HG02763 (cell line): ENCODE data around the gene RNF208.
"Not testable (repeated sequence)": the region's sequence is repeated elsewhere in the genome, so short reads cannot be mapped to it uniquely, and the experiment has no call there.

Experiments
- ATAC-seq: cut with Tn5 transposase; IDR thresholded peaks from one replicate; pipeline ENCODE4 v1.9.1; 2021; ENCODE audit warnings: mild to moderate bottlenecking, moderate library complexity; ENCODE audit not compliant: unreplicated experiment

RNF208 gene, protein sequence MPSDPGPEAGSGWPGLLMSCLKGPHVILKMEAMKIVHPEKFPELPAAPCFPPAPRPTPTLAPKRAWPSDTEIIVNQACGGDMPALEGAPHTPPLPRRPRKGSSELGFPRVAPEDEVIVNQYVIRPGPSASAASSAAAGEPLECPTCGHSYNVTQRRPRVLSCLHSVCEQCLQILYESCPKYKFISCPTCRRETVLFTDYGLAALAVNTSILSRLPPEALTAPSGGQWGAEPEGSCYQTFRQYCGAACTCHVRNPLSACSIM

DNA sequence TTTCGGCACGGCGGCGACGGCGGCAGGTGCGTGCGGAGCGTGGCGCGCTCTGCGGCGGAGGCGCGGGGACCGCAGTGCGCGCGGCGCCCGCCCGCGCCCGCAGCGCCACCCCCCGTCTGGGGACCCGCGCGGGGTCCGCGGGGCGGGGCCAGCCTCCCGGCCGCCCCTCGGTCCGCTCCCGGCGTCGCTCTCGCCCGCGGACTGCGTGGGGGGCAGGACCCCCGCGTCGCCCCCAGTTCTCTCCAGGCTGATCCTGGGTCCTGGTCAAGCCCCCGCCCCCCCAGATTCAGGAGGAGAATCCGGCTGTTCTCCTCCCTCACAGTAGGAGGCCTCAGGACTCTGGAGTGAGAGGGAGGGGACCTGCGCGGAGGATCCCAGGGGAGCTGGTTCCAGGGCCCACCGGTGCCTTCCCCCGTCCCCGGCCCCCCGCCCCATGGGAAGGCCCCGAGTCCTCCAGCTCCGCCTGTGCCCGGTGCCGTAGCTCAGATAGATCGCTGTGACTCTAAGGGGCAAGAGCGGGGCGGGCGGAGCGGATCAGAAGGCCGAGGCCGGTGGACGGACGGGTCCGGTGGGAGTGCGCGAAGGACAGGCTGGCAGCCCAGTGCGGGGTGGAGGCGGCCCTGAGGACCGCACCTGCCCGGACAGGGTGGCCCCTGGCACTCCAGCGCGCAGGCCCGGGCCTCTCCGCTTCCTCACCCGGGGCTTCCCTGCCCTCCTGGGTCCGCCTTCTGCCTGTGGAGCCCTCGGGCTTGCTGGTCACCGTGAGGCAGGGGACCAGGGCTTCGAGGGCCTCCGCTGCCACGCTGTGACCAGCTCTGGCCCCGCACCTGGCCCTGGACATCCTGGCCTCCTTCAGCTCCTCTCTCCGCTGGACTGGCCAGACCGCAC lies at the start of gene RNF208:
TSS of gene RNF208 (minus strand) at position 51 of the 888 bp plus-strand sequence. CDS start 1,028 bp downstream, outside the sequence.
- no peak for ATAC-seq

DNA sequence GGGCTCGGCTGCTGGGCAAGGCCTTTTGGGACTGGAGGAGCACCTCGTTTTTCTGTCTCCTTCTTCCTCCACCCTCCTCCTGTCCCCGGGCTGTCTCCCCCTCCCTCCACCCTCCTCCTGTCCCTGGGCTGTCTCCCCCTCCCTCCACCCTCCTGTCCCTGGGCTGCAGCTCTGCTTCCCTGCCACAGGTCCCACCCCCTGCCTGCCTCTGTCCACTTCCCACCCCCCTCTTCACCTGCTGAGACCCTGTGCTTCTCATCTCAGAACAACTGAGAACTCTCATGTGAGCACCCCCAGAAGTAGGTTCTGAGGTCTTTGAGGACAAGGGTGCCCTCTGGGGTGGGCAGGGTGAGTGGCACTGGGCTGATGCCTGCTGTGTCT lies 49.6 kb upstream of the RNF208 start:
- ATAC-seq: no peak

DNA sequence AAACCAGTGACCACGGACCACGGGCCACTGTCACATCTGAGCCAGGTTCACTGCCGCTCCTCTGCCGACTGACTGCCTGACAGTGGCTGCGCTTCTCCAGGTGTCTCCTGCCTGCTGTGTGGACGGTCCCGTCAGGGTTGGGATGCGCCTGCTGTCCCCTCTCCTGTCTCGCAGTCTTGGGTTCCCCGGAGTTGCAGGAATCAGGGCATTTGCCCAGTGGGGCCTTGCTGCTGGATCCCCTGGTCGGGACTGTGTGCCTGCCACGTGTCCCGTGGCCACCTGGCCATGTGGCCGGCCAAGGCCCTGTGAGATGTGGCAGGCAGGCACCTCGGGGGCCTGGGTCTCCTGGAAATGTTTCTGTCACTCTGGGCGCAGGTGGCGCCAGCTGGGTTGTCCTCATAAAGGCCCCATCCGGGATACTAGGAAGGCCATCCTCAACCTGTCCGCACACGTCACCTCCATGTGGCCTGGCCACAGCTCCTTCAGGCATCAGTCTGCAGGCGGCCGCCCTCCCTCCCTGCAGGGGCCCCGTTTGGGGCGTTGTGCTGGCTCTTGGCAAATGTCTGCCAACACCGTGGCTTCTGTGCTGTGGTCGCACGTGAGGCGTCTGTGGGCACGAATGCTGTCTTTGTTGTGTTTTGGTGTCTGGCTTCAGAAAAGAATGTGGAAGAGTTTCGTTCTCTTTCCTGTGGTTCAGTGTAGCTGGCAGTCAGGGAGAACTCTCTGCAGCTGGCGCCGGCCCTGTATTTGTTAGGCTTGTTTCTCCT lies 49.1 kb upstream of the RNF208 start:
- ATAC-seq: no peak

DNA sequence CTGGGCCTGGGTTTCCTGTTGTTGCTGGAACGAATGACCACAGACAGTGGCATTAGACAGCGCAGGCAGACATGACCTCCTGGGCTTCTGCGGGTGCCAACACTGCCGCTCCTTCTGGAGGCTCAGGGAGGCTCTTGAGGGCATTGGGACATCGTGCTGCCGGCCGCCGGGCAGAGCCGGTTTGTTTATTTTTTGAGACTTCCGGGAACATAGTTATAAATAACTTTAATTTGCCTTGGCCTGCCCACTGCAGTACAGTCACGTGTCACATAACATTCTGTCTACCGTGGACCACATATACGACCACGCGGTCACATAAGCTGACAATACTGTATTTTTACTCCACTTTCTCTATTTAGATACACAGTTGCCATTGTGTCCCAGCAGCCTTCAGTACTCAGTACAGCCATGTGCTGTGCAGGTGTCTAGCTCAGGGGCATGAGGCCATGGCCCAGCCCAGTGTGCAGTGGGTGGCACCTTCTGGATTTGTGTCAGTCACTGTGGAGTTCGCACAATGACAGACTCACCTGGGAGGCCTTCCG lies 47.3 kb upstream of the RNF208 start:
- ATAC-seq: no peak

DNA sequence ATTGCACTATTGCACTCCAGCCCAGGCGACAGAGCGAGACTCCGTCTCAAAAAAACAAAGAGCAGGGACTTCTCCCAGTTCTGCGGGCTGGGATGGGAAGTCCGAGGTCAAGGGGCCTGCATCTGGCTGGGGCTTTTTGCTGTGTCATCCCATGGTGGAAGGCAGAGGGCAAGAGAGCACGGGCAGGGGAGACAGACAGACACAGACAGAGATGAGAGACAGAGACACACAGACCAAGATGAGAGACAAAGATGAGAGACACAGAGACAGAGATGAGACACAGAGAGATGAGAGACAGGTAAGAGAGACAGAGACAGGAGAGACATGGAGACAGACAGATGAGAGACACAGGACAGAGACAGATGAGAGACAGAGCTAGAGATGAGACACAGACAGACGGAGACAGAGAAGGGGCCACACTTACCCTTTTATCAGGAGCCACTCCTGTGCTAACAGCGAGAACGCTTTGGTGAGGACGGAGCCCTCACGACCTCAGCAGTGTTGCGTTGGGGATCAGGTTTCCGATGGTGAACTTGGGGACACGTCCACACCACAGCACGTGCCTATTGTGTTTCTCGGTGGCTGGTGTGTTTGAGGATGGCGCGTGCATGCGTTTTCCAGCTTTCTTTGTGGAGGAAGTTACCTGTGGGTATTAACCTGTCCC lies 46.6 kb upstream of the RNF208 start:
- no peak for ATAC-seq

DNA sequence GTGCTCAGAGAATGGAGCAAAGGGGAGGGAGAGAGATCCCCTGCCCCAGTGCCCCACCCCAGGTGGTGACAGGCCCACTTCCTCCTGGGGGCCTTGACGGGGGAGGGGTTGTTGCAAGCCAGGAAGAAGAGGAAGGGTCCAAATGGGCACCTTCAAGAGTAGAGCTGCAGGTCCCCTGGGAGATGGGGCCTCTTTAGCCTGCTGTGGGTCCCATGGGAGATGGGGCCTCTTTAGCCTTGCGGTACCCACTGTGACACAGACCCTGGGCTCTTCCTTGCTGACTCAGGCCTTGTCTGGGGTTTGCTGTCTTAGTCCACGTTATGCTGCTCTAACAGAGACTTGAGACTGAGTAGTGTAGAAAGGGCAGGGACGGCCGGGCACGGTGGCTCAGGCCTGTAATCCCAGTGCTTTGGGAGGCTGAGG lies 45.9 kb upstream of the RNF208 start:
- ATAC-seq: no peak

DNA sequence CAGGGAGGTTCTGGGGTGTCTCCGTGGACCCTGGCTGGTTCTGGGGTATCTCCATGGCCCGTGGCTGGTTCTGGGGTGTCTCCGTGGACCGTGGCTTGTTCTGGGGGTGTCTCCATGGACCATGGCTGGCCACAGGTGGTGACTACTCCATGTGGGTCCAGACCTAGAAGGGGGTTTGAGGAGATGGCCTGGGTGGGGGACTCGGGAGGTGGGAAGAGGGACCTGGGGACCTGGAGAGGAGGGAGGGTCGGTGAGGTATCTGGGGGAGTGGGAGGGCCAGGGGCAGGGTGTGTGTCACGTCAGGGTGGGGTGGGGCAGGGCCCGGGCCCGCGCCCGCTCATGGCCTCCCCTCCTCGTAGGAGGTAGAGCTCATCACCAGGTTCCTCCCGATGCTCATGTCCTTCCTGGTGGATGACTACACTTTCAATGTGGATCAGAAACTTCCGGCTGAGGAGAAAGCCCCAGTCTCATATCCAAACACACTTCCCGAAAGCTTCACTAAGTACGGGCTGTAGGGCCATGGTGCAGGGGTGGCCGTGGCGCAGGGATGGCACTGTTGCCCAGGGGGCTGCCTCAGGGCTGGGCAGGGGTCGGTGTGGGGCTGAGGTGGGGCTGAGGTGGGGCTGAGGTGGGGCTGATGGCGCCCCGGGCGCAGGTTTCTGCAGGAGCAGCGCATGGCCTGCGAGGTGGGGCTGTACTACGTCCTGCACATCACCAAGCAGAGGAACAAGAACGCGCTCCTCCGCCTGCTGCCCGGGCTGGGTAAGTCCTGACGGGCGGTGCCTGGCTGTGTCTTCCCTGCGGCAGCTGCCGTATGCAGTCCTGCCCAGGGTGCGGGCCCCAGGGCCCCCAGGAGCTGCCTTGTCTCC lies 44.8 kb upstream of the RNF208 start:
- no peak for ATAC-seq

DNA sequence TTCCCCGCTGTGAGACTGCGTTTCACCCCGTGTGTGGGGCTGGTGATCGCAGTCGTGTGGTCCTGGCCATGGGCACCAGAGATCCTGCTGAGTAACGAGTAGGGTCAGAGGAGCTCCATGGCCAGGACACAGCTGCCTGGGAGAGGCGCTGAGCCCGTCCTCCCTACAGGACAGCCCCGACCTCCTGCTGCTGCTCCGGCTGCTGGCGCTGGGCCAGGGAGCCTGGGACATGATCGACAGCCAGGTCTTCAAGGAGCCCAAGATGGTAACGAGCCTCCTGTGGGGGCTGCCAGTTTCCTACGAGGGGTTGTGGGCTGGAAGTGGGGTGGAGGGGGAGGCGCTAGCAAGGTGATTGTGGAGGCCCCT lies 44.1 kb upstream of the RNF208 start:
- no peak for ATAC-seq

DNA sequence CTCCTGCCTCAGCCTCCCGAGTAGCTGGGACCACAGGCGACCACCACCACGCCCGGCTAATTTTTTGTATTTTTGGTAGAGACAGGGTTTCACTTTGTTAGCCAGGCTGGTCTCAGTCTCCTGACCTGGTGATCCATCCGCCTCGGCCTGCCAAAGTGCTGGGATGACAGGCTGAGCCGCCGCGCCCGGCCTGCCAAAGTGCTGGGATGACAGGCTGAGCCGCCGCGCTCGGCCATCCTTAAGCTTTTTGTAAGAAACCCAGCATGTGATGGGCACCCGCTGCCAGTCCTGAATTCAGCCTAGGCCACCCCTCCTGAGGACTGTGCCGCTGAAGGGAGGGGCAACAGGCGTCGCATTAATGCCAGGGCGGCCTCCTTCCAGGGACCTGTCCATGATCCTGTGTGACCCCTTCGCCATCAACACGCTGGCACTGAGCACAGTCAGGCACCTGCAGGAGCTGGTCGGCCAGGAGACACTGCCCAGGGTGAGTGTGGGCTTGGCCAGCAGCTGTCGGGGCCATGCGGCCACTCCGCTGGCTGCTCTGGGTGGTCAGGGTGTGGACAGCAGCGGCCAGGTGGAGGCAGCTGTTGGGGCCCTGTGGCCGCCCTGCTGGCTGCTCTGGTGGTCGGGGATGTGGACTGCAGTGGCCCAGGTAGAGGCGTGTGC lies 43.6 kb upstream of the RNF208 start:
- no peak for ATAC-seq

DNA sequence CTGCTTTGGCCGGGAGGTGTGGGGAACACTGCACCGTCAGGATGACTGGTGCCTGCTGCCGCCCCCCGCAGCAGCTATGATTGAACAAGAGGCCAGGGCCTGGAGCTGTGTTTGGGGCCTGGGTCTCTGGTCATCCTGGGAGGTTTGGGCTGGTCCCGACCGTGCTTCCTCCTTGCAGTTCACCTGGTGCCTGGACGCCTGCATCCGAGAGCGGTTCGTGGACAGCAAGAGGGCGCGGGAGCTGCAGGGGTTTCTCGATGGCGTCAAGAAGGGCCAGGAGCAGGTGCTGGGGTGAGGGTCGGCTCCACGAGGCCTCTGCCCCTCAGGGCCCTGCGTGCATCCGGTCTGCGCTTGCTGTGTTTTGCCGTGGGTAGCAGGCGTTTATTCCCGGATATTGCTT lies 42.0 kb upstream of the RNF208 start:
- ATAC-seq: no peak

DNA sequence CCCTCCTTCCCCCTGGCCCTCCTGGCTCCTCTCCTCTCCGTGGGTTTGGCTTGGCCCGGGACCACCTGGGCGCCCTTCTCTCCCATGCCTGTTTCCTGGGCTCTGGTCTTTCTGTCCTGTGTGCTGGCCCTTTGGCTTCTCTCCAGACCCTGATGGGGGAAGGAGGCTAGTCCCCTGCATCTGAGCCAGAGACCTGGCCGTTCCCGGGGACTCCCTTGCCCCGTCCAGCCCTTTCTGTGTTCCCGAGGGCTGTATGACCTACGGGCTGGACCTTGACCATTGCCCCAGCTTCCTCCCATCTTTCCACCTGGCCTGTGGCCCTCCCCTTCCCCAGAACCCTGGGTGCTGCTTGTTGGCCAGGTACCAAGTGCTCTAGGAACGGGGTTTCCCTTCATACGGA lies 41.5 kb upstream of the RNF208 start:
- ATAC-seq: no peak

DNA sequence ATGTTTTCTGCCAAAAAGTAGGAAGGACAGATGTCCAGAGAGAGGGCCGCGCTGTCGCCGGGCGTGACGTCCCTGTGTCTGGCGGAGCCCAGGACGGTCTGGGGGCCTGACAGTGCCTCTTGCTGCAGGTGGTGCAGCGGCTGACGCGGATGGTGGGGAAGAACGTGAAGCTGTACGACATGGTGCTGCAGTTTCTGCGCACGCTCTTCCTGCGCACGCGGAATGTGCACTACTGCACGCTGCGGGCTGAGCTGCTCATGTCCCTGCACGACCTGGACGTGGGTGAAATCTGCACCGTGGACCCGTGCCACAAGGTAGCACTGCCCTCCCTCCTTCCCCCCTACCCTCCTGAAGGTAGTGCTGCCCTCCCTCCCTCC lies 40.9 kb upstream of the RNF208 start:
- ATAC-seq: no peak

DNA sequence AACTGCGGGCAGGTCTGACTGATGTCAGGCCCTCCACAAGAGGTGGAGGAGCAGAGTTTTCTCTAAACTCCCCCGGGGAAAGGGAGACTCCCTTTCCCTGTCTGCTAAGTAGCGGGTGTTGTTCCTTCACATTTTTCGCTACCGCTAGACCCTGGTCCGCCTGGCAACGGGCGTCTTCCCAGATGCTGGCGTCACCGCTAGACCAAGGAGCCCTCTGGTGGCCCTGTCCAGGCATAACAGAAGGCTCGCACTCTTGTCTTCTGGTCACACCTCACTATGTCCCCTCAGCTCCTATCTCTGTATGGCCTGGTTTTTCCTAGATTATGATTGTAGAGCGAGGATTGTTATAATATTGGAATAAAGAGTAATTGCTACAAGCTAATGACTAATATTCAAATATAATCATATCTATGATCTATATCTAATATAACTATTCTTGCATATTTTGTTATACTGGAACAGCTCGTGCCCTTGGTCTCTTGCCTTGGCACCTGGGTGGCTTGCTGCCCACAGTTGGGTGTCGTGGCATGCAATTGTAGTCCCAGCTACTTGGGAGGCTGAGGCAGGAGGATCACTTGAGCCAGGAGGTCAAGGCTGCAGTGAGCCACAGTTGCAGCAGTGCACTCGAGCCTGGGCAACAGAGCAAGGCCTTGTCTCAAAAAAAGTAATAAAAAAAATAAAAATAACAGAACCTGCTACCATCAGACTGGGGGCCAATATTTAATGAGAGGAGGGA lies 40.3 kb upstream of the RNF208 start:
- not testable (repeated sequence) for ATAC-seq

DNA sequence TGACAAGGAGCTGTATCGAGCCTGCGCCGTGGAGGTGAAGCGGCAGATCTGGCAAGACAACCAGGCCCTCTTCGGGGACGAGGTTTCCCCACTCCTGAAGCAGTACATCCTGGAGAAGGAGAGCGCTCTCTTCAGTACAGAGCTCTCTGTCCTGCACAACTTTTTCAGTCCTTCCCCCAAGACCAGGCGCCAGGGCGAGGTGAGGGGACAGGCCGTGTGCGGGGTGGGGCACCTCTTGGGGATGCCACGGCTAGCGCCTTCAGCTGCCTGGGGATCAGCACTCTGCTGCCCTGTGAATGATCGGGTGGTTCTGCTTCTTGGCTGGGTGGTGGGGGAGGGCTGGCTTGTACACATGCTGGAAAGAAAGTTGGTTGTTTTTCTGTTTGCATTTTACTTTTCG lies 34.8 kb upstream of the RNF208 start:
- no peak for ATAC-seq

DNA sequence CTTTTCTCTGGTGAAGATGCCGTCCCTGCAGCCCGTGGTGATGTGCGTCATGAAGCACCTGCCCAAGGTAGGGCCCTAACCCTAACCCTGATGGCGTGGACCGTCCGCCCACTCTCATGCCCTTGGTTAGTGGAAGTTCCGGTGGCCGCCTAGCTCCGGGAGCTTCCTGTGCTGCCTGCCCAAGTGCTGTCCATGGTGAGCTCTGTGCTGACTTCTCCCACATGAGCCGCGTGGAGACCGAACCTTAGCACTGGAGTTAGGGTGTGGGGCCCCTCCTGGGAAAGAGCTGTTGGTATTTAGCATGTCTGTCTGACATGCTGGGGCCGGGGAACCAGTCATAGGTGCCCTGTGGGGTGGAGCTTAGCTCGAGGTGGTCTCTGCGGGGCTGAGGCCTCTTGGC lies 34.3 kb upstream of the RNF208 start:
- no peak for ATAC-seq

DNA sequence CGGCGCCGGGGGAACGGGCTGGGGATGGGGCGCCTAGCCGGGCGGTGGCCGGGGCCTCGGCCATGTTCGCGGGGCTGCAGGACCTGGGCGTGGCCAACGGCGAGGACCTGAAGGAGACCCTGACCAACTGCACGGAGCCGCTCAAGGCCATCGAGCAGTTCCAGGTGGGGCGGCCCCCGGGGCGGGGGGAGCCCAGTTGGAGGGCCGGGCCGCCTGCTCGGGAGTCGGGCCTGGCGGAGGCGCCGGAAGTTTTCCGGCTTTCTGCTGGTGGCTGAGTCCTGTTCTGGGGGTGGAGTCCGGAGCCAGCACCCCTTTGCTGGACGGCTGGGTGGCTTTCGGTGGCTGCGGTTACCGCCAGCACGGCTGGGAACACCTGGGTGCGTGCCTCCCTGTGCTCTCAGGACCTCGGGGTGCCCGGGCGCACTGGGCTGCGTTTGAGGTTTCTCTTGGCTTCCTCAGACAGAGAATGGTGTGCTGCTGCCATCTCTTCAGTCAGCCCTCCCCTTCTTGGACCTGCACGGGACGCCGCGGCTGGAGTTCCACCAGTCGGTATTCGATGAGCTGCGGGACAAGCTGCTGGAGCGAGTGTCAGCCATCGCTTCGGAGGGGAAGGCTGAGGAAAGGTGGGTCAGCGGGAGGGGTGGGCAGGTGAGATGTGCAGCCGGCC lies 33.5 kb upstream of the RNF208 start:
- no peak for ATAC-seq

DNA sequence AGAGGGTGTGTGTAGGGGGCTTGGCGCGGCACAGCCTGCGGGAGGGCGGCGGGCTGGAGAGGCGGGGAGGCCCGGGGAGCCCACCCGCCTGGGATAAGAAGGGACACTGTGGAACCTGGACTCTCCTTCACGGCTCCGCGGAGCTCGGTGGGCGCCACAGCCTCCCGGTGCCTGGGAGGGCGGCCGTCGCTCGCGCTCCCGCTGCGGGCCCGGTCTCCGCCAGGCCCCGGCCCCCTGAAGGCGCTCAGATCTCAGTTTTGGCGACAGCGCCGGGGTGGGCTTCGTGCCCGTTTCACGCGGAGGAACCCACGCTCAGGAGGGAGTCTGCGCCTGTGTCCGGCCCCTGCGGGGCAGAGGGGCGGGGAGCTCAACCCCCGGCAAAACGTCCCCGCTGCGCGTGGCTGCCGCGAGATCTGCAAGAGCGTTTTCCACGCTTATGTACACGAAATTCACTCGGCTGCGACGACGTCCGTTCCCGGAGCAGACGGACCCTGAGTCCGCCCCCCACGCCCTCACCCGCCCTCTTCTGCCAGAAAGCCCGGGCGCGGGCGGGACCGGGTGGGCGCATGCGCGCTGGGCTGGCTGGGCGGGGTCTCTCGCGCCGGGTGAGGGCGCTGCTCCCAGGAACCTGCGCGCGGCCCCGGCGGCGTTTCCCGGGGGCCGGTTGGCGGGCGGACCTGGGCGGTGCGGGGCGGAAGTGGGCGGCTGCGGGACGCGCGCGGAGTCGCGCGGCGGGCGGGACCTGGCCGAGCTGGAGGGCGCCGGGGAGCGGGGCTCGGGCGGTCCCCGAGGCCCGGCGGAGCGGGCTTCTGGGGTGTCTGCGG lies 32.8 kb upstream of the RNF208 start, which contains the start of gene NELFB:
TSS of gene NELFB (plus strand) at position 704 of the 824 bp plus-strand sequence.
- peak; percentile 76 for ATAC-seq
